Esophagus muscularis mucosa (tissue), 4 donors: ENCODE measurements around the gene SPTBN1. TPM values are rescaled to one million over a fixed set of nuclear protein-coding genes. Genes with fewer than 3 reads are reported as not detected.
"Not testable (repeated sequence)": the region's sequence is repeated elsewhere in the genome, so short reads cannot be mapped to it uniquely, and the experiment has no call there.

Experiments
- DNase-seq: peaks from one replicate; pipeline ENCODE4 v3.0.0-alpha.2; 2017; ENCODE audit errors: extremely low spot score
- H3K27ac ChIP-seq, 4 donors: fragments of 200-600 bp; sonication (generic); replicated peaks in 1 of 4; 1 replicate in 3 of 4; 2 replicates in 1 of 4; pipeline ENCODE4 v1.5.1; 2016 to 2019; ENCODE audit warnings: mild to moderate bottlenecking in 1 of 4
- H3K27me3 ChIP-seq, 4 donors: fragments of 200-600 bp; sonication (generic); one replicate each; pipeline versions ENCODE4 v1.5.1 to v1.6.0; 2016 to 2019
- H3K36me3 ChIP-seq, 4 donors: fragments of 200-600 bp; sonication (generic); one replicate each; pipeline ENCODE4 v1.5.1; 2016 to 2019
- H3K4me1 ChIP-seq, 4 donors: fragments of 200-600 bp; sonication (generic); one replicate each; pipeline ENCODE4 v1.5.1; 2016 to 2019
- H3K4me3 ChIP-seq, 4 donors: fragments of 200-600 bp; sonication (generic); 1 replicate in 2 of 4; 2 replicates in 2 of 4; pipeline ENCODE4 v1.5.1; 2016 to 2019; ENCODE audit warnings: mild to moderate bottlenecking in 4 of 4, moderate library complexity in 1 of 4
- H3K9me3 ChIP-seq, 4 donors: fragments of 200-600 bp; sonication (generic); 1 replicate in 3 of 4; 2 replicates in 1 of 4; pipeline ENCODE4 v1.5.1; 2016 to 2019
- CTCF ChIP-seq, 3 experiments: fragments of 200-600 bp in 2 of 3; fragments of 450-650 bp in 1 of 3; sonication (generic) in 2 of 3; IDR thresholded peaks; one replicate each; pipeline ENCODE4 v1.5.1; 2017 to 2019; ENCODE audit warnings: antibody characterized with exemption in 3 of 3, mild to moderate bottlenecking in 2 of 3, moderate library complexity in 1 of 3
- EP300 ChIP-seq: sonication (generic); formaldehyde crosslinking; IDR thresholded peaks from one replicate; pipeline ENCODE4 v1.6.1; 2017; ENCODE audit warnings: antibody characterized with exemption
- POLR2A ChIP-seq: fragments of 450-650 bp; IDR thresholded peaks from one replicate; pipeline ENCODE4 v1.6.1; 2017; ENCODE audit warnings: antibody characterized with exemption, moderate library complexity, mild to moderate bottlenecking, low read depth
- POLR2AphosphoS5 ChIP-seq, 2 donors: sonication (generic); formaldehyde crosslinking; IDR thresholded peaks; one replicate each; pipeline ENCODE4 v1.6.1; 2017; ENCODE audit warnings: antibody characterized with exemption in 2 of 2
- WGBS: methylation state at CpG from one replicate; pipeline ENCODE4 v1.1.5; 2018; 5-methylcytosine and 5-hydroxymethylcytosine counted together
- intact Hi-C: fragments of 100-400 bp; cut with DNase I; formaldehyde crosslinking; loops from one replicate; pipeline ENCODE4 v1.15.1; 2023
- total RNA-seq, 4 donors: library from RNA; depleted of rRNA; stranded (reverse); fragments of >200 nt; gene quantifications; one replicate each; pipeline versions ENCODE4 v1.1.0 to v1.2.1, GENCODE V29; 2016

Gene SPTBN1
- total RNA-seq, 4 donors from 2014 or later = 465 to 600 (median 547) TPM

DNA sequence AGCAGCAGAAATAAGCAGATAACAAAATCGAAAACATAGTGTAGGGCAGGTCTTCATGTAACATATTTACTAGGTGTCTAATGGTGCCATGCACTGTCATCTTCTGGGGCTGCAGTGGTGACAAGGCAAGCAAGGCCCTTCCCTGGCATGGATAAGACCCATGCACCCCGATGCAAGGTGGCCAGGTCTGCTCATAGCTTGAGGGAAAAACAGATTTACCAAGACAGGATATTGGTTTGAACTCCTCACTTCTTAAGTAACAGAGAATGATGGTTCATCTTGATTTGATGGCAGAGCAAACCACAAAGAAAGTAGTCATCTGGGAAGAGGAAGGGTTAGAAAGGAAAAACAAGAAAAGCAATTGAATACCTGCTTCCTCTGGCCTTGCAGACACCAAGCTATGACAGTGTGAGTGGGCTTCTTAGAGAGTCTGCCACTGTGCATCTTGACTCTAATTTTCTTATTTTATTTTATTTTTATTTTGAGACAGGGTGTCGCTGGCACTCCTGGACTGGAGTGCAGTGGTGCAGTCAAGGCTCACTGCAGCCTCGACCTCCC, 231.5 kb downstream of the SPTBN1 start:
- H3K27me3 ChIP-seq = no peaks in the 10 kb centered on the region

DNA sequence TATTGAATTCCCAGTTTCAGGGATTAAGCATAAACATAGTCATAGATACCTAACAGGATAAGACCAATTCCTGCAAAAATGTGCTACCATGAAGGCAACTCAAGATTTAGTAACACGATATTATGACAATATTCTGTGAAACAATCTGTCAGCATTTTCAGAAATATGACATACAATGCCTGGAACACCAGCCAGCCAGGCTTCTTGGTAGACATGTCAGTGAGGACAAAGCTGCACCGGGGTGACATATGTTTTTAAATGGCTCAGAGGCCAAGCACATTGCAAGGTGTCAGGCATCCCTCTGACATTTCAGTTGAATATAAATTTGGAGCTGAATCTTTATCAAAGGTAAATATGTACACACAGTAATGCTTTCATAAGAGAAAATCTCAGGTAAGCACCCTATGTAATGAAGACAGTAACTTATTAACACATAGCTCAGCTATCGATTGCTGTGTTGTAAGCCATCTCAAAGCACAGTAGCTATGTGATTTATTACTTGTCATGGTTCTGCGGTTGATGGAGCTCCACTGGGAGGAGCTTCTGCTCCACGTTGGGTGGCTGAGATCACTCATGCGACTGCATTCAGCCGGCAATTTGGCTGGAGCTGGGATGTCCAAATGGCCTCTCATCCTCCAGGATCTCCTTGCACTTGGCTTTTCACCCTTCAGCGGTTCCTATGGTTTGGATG, 235.5 kb downstream of the SPTBN1 start:
- no peak for DNase-seq
- H3K36me3 ChIP-seq = no peaks in the 10 kb centered on the region
- no peak overlapping the region for H3K27ac ChIP-seq
- H3K9me3 ChIP-seq = no peaks in the 10 kb centered on the region
- H3K4me3 ChIP-seq = no peak overlapping the region
- TF ChIP-seq CTCF (IDR thresholded peaks at IDR 0.05) = no peak
- H3K4me1 ChIP-seq = no peaks in the 10 kb centered on the region
- intact Hi-C loops = no loop called here
- no peaks in the 10 kb centered on the region for H3K27me3 ChIP-seq
- 71% methylated on average over 6 of the region's 8 CpGs for WGBS

More for the DNA sequence above, 231.5 kb downstream of the SPTBN1 start:
- no peaks in the 10 kb centered on the region for H3K36me3 ChIP-seq
- intact Hi-C loops = no loop called here
- H3K27ac ChIP-seq = no peak overlapping the region
- H3K9me3 ChIP-seq = no peaks in the 10 kb centered on the region
- DNase-seq = no peak
- no peak overlapping the region for H3K4me3 ChIP-seq
- H3K4me1 ChIP-seq = no peaks in the 10 kb centered on the region
- TF ChIP-seq POLR2AphosphoS5 (IDR thresholded peaks at IDR 0.05) = no peak
- no peak for TF ChIP-seq POLR2A
- no peak for TF ChIP-seq EP300
- TF ChIP-seq CTCF (IDR thresholded peaks at IDR 0.05) = no peak
- 92% methylated on average over 4 of the region's 4 CpGs for WGBS

DNA sequence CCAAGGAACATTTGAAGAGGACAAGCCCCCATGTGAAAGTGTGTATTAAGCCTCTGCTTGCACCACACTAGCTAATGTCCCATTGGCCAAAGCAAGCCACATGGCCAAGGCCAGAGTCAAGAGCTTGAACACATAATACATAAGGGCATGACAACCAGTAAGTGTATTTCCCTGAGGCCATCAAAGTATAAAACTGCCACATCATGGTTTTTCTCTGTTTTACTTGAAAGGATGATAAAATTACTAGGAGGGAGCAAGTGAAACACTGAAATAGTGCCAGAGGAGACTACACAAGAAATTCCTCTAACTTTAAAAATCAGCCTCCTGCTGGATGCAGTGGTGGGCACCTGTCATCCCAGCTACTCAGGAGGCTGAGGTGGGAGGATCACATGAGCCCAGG, 236.4 kb downstream of the SPTBN1 start:
- no peak for TF ChIP-seq POLR2AphosphoS5 (IDR thresholded peaks at IDR 0.05)
- no peak for TF ChIP-seq CTCF (IDR thresholded peaks at IDR 0.05)
- TF ChIP-seq EP300 = no peak
- no peak for TF ChIP-seq POLR2A
- no peak for DNase-seq
- Histone ChIP-seq H3K27ac (no peak overlapping the region), H3K4me3 (no peak overlapping the region), H3K9me3 (no peaks in the 10 kb centered on the region), H3K36me3 (no peaks in the 10 kb centered on the region), H3K4me1 (no peaks in the 10 kb centered on the region), H3K27me3 (no peaks in the 10 kb centered on the region)
- intact Hi-C loops = no loop called here

GRCh38 chr2:54695378-54695777, 239.3 kb downstream of the SPTBN1 start:
- Histone ChIP-seq H3K36me3 (no peaks in the 10 kb centered on the region), H3K4me3 (no peak overlapping the region), H3K27me3 (no peaks in the 10 kb centered on the region), H3K9me3 (no peaks in the 10 kb centered on the region), H3K4me1 (no peaks in the 10 kb centered on the region), H3K27ac (no peak overlapping the region)
- TF ChIP-seq POLR2AphosphoS5 (IDR thresholded peaks at IDR 0.05) (no peak), CTCF (IDR thresholded peaks at IDR 0.05) (no peak), EP300 (no peak), POLR2A (no peak)
- 93% methylated on average over 4 of the region's 4 CpGs for WGBS
- intact Hi-C loops = no loop called here
- no peak for DNase-seq

GRCh38 chr2:54697934-54698333, 241.8 kb downstream of the SPTBN1 start:
- intact Hi-C loops = no loop called here
- Histone ChIP-seq H3K9me3 (no peaks in the 10 kb centered on the region), H3K27me3 (no peaks in the 10 kb centered on the region), H3K4me1 (no peaks in the 10 kb centered on the region), H3K36me3 (no peaks in the 10 kb centered on the region), H3K4me3 (no peak overlapping the region), H3K27ac (no peak overlapping the region)
- WGBS = 91% methylated on average over 1 of the region's 1 CpG
- no peak for DNase-seq
- no peak for TF ChIP-seq POLR2AphosphoS5 (IDR thresholded peaks at IDR 0.05)

DNA sequence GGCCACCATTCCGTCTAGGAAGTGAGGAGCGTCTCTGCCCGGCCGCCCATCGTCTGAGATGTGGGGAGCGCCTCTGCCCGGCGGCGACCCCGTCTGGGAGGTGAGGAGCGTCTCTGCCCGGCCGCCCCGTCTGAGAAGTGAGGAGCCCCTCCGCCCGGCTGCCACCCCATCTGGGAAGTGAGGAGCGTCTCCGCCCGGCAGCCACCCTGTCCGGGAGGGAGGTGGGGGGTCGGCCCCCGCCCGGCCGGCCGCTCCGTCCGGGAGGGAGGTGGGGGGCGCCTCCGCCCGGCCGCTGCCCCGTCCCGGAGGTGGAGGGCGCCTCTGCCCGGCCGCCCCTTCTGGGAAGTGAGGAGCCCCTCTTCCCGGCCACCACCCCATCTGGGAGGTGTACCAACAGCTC, 242.8 kb downstream of the SPTBN1 start:
- H3K4me3 ChIP-seq = not testable (repeated sequence)

More for the DNA sequence above, 242.8 kb downstream of the SPTBN1 start:
- H3K9me3 ChIP-seq, H3K27ac ChIP-seq, DNase-seq, intact Hi-C loops, H3K4me1 ChIP-seq, H3K36me3 ChIP-seq, H3K27me3 ChIP-seq: not testable (repeated sequence)
- WGBS = over 99% methylated on average over 18 of the region's 37 CpGs
